Keratinocyte (primary cell): ENCODE results near the gene IFI27L2. TPM values are rescaled to one million over a fixed set of nuclear protein-coding genes. Genes with fewer than 3 reads are reported as not detected.

Experiments used
- DNase-seq: peaks from one replicate; pipeline ENCODE4 v3.0.0-alpha.2; 2011; ENCODE audit warnings: low read depth, missing footprints, low spot score
- FAIRE-seq: peaks from 2 replicates; lab custom pipeline; 2011; peaks lifted over from hg19 to GRCh38; lab: Jason Lieb, UNC
- H2AFZ ChIP-seq: 2 replicates; pipeline ENCODE4 v1.6.0; 2012; ENCODE audit warnings: low read length, control low read depth, inconsistent platforms; ENCODE audit not compliant: control insufficient read depth
- H3K27ac ChIP-seq: 2 replicates; pipeline ENCODE4 v1.5.1; 2011; ENCODE audit warnings: low read length; ENCODE audit not compliant: control insufficient read depth, insufficient read depth
- H3K27me3 ChIP-seq: 3 replicates; pipeline ENCODE4 v1.6.0; 2011; ENCODE audit warnings: low read length; ENCODE audit not compliant: control insufficient read depth, insufficient read depth; ENCODE audit errors: extremely low read depth
- H3K36me3 ChIP-seq, 2 experiments: 2 replicates in 1 of 2; 3 replicates in 1 of 2; pipeline ENCODE4 v1.5.1; 2011; ENCODE audit warnings: low read length in 2 of 2, mild to moderate bottlenecking in 1 of 2; ENCODE audit not compliant: control insufficient read depth in 2 of 2, insufficient read depth in 2 of 2; ENCODE audit errors: extremely low read depth in 1 of 2
- H3K4me1 ChIP-seq: 3 replicates; pipeline ENCODE4 v1.5.1; 2011; ENCODE audit warnings: low read length; ENCODE audit not compliant: control insufficient read depth, insufficient read depth; ENCODE audit errors: extremely low read depth
- H3K4me2 ChIP-seq: 3 replicates; pipeline ENCODE4 v1.6.0; 2011; ENCODE audit warnings: low read depth, low read length; ENCODE audit not compliant: control insufficient read depth, insufficient read depth; ENCODE audit errors: extremely low read depth
- H3K4me3 ChIP-seq, 3 experiments: fragments of 200-600 bp in 1 of 3; sonication (generic) in 1 of 3; 2 replicates in 2 of 3; 3 replicates in 1 of 3; pipeline ENCODE4 v1.5.1; 2011 to 2016; ENCODE audit warnings: low read length in 3 of 3, mild to moderate bottlenecking in 3 of 3, control low read depth in 2 of 3, inconsistent platforms in 1 of 3, low read depth in 1 of 3, mixed read lengths in 1 of 3, mixed run types in 1 of 3, moderate library complexity in 1 of 3; ENCODE audit not compliant: control insufficient read depth in 2 of 3, insufficient read depth in 2 of 3; ENCODE audit errors: extremely low read depth in 1 of 3
- H3K79me2 ChIP-seq: 2 replicates; pipeline ENCODE4 v1.6.0; 2012; ENCODE audit warnings: low read length; ENCODE audit not compliant: control insufficient read depth, insufficient read depth
- H3K9ac ChIP-seq: 3 replicates; pipeline ENCODE4 v1.6.0; 2011; ENCODE audit warnings: low read length; ENCODE audit not compliant: control insufficient read depth, insufficient read depth; ENCODE audit errors: extremely low read depth
- H3K9me1 ChIP-seq: 3 replicates; pipeline ENCODE4 v1.6.0; 2011; ENCODE audit warnings: low read length; ENCODE audit not compliant: control insufficient read depth, insufficient read depth; ENCODE audit errors: extremely low read depth
- H3K9me3 ChIP-seq: 2 replicates; pipeline ENCODE4 v1.5.1; 2012; ENCODE audit warnings: low read depth, low read length; ENCODE audit not compliant: control insufficient read depth
- H4K20me1 ChIP-seq: 3 replicates; pipeline ENCODE4 v1.6.0; 2011; ENCODE audit warnings: low read length; ENCODE audit not compliant: control insufficient read depth, insufficient read depth; ENCODE audit errors: extremely low read depth
- EZH2 ChIP-seq: IDR thresholded peaks from one replicate; pipeline ENCODE4 v1.6.1; 2012; ENCODE audit warnings: inconsistent platforms, mild to moderate bottlenecking, low read length, moderate library complexity
- dilution Hi-C: fragments of 300-500 bp; cut with MboI; formaldehyde crosslinking; loops from one replicate; pipeline ENCODE4 v1.7.0; 2020; ENCODE audit warnings: low sequenced_read_pairs; ENCODE audit not compliant: extremely low pct_ligation_motif_present
- polyA plus RNA-seq, 5 experiments: library from polyadenylated mRNA; depleted of rRNA in 3 of 5; stranded (reverse) in 3 of 5; stranded (forward) in 1 of 5; unstranded in 1 of 5; fragments of >200 nt; gene quantifications; 1 replicate in 1 of 5; 2 replicates in 3 of 5; 3 replicates in 1 of 5; pipeline versions ENCODE4 v1.2.1 to v1.2.3, GENCODE V29; 2011 to 2012; ENCODE audit warnings: missing spikeins in 2 of 5, low read depth in 1 of 5, low replicate concordance in 1 of 5
- TF ChIP-seq, protein P1 (sequence below), 3 experiments: IDR thresholded peaks in 1 of 3; conservative IDR thresholded peaks in 1 of 3; optimal IDR thresholded peaks in 1 of 3; 2 replicates in 2 of 3; 3 replicates in 1 of 3; pipeline versions ENCODE3 to v1.5.1; 2011; ENCODE audit warnings: low read length in 3 of 3, mild to moderate bottlenecking in 3 of 3, moderate library complexity in 2 of 3, control low read depth in 1 of 3, inconsistent platforms in 1 of 3; ENCODE audit not compliant: insufficient read depth in 2 of 3; ENCODE audit errors: extremely low read depth in 1 of 3

Gene IFI27L2
- polyA plus RNA-seq, 1 donor (not counting 4 experiments of a cell fraction or from before 2014, with no cell fraction given), result 67.5 TPM

DNA sequence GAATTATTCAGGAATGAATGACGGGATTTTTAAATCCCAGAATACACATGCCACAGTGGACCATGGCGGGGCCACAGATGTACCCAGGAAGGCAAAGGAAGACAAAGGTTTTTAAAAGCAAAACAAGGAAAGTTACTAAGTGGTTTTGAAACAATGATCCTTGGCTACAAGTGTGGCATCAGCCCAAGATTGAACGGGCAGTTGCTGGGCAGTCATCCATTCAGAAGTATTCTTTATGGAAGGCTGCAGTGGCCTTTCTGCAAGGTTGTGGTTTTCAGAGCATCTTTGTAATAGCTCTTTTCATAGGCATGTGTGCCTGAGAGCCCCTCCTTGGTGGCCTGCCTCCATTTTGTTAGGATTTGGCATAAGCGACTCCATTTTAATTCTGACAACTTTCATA, 32.3 kb downstream of the IFI27L2 start:
- Histone ChIP-seq H3K79me2 (no peaks in the 10 kb centered on the region), H3K36me3 (peaks cover 0 to 6% of the 10 kb centered on the region in 2 experiments), H3K9me3 (no peaks in the 10 kb centered on the region), H3K4me2 (no peak overlapping the region), H2AFZ (no peak overlapping the region), H3K27me3 (no peaks in the 10 kb centered on the region), H4K20me1 (no peaks in the 10 kb centered on the region), H3K27ac (no peak overlapping the region), H3K9ac (no peak overlapping the region), H3K4me1 (no peaks in the 10 kb centered on the region), H3K9me1 (no peaks in the 10 kb centered on the region), H3K4me3 (no peak overlapping the region)
- DNase-seq, result no peak
- dilution Hi-C loops, result no loop called here
- TF ChIP-seq, protein P1, sequence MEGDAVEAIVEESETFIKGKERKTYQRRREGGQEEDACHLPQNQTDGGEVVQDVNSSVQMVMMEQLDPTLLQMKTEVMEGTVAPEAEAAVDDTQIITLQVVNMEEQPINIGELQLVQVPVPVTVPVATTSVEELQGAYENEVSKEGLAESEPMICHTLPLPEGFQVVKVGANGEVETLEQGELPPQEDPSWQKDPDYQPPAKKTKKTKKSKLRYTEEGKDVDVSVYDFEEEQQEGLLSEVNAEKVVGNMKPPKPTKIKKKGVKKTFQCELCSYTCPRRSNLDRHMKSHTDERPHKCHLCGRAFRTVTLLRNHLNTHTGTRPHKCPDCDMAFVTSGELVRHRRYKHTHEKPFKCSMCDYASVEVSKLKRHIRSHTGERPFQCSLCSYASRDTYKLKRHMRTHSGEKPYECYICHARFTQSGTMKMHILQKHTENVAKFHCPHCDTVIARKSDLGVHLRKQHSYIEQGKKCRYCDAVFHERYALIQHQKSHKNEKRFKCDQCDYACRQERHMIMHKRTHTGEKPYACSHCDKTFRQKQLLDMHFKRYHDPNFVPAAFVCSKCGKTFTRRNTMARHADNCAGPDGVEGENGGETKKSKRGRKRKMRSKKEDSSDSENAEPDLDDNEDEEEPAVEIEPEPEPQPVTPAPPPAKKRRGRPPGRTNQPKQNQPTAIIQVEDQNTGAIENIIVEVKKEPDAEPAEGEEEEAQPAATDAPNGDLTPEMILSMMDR (optimal IDR thresholded peaks at IDR 0.05 in 1 of 3, IDR thresholded peaks at IDR 0.05 in 1 of 3, conservative IDR thresholded peaks at IDR 0.05 in 1 of 3; ENCODE audit: extremely low read depth in 1 of 3, insufficient read depth in 2 of 3, low read length in 3 of 3), result no peak
- no peak for TF ChIP-seq EZH2
- FAIRE-seq, result no peak

DNA sequence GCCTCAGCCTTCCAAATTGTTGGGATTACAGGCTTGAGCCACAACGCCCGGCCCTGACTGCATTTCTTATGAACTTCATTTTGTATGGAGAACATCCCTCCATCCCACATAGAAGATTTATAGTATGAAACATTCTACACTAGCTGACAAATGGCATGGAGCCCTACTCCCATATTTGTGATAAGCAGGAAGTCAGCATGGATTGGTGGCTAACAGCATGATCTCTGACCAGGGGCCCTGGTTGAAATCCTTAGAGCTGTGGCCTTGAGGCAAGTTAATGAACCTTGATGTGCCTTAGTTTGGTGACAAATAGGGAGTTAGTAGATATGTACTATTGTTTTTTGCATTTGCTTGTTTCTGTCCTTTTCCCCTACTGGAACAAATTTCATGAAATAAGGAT, 36.0 kb downstream of the IFI27L2 start:
- Histone ChIP-seq H3K36me3 (peaks cover 0 to 6% of the 10 kb centered on the region in 2 experiments), H3K27ac (no peak overlapping the region), H3K4me3 (no peak overlapping the region), H3K27me3 (no peaks in the 10 kb centered on the region), H3K4me2 (no peak overlapping the region), H3K4me1 (peaks cover 13% of the 10 kb centered on the region), H4K20me1 (no peaks in the 10 kb centered on the region), H3K9me3 (no peaks in the 10 kb centered on the region), H3K9me1 (no peaks in the 10 kb centered on the region), H3K9ac (no peak overlapping the region), H2AFZ (no peak overlapping the region), H3K79me2 (no peaks in the 10 kb centered on the region)
- FAIRE-seq, result no peak
- no peak for TF ChIP-seq EZH2
- TF ChIP-seq, protein P1 (optimal IDR thresholded peaks at IDR 0.05 in 1 of 3, IDR thresholded peaks at IDR 0.05 in 1 of 3, conservative IDR thresholded peaks at IDR 0.05 in 1 of 3; ENCODE audit: extremely low read depth in 1 of 3, insufficient read depth in 2 of 3, low read length in 3 of 3), result no peak
- dilution Hi-C loops, result no loop called here
- DNase-seq, result no peak
